IPS-NIHi11 (cell line): ENCODE measurements around the gene TLR7.

ENCODE experiments used
- DNase-seq: peaks from one replicate; pipeline ENCODE4 v3.0.0; 2012; ENCODE audit warnings: mixed read lengths, low spot score

The TLR7 gene

GRCh38 chrX:12891171-12891570, 24.3 kb downstream of the TLR7 start:
- DNase-seq, result no peak

DNA sequence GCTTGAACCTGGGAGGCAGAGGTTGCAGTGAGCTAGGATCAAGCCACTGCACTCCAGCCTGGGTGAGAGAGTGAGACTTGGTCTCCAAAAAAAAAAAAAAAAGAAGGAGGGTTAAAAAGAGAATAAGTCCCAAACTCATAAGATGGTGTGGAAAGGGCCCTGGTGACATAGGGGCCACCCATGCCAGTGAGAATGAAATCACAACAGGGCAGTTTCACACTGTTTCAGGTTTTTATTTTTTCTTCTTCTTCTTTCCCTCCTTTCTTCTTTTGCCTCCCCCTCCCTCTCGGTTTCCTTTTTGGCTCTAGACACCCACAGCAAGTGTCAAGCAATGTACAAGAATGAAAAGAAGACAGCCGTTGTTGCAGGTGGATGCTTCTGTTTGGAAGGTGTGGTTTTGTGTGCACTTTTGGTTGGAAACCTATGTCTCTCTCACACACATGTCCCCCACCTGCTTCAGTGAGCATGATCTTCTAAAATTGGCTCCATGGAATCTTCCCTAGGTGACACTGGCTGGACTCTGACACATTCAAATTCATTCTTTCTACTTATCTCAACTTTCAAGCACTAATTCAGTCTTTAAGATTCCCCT, 25.1 kb downstream of the TLR7 start:
- DNase-seq, result no peak

DNA sequence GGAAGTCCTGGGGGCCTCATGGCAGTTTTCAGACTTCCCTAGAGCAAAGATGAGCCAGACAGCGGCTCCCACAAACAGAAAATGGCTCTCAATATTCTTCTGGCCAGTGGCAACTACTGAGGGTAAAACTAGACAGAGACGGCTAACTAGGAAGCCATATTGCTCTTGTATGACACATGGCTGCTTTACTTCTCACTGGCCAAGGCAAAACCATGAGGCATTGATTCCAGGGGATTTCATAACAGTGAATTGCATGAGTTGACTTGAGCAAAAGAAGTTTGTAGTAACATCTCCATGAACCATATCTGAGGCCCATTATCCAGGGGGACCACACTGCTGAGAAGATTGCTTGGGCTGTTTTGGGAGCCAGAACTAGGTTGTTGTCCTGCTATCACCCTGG, 25.8 kb downstream of the TLR7 start:
- no peak for DNase-seq

- DNase-seq, result peak; percentile 19
Observed at GRCh38 chrX:12894074-12895030, 27.5 kb downstream of the TLR7 start.

DNA sequence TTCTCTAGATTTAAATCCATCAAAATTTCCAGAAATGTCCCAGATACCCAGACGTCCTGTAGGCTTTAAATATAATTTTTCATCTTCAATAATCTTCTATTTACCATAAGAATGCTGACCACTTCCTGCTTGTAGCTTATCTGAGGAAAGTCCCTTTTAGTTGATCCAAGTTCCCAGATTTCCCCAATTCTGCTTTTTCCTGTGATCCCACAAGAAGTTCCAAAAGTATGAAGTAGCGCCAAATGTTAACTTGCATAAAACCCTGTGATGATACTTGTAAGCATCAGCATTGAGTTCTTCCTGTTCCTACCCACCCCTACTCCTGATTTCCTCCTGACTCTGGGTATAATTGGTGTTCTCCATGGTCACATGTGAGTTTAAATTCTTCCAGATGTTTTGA, 29.0 kb downstream of the TLR7 start:
- no peak for DNase-seq

DNA sequence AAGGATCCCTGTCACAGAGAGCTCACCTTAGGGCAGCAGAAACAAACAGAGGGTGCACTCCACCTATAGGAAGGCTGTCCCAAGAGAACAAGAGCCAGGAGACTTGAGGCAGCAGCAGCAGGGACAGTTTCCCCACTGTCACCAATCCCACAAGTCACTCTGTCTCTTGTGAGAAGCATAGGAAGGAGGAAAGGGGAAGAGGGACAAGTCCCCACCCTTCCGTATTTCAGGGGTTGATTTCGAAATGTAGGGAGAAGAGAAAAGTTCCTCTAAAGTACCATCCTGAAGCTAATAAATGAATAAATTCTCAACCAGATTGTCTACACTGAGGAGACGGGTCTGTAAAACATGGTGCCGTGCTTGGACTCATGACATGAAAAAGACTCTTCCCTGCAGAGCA, 30.1 kb downstream of the TLR7 start:
- no peak for DNase-seq

GRCh38 chrX:12898073-12898472, 31.2 kb downstream of the TLR7 start:
- DNase-seq, result no peak

- DNase-seq, result peak; percentile 10
Observed at GRCh38 chrX:12899506-12899905, 32.6 kb downstream of the TLR7 start.

DNA sequence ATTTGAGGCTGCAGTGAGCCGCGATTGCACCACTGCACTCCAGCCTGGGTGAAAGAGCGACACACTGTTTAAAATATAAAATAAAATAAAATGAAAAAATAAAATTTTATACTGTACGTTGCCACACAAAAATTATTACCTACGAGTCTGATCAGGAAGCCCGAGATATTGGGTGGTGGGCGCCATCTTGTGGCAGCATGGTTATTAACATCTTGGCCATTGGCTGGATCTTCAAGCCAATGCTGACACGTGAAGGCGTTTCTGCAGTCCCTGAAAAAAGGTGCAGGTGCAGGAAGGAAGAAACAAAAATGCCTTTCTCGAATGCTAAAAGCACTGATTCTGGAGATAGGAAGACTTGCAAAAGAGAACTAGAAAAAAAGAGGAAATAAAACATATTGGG, 34.6 kb downstream of the TLR7 start:
- peak; percentile 67 for DNase-seq

DNA sequence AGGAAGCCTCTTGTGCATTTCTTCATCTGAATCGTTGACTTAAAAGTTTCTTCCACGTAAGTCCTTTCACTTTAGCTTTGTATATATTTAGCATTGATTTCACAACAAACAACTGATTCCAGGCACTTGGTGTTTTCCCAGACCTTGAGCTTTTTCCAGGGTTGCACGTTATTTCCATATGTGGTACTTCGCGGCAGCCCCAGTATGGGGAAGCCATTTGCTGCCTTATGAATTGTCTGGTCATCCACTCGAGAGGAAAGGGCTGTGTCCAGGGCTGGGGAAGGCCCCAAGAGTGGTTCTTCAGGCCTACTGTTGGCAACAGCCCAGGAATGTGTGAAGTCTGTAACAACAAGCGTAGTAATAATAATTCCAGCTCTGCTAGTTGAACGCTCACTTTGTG, 36.8 kb downstream of the TLR7 start:
- DNase-seq, result no peak

DNA sequence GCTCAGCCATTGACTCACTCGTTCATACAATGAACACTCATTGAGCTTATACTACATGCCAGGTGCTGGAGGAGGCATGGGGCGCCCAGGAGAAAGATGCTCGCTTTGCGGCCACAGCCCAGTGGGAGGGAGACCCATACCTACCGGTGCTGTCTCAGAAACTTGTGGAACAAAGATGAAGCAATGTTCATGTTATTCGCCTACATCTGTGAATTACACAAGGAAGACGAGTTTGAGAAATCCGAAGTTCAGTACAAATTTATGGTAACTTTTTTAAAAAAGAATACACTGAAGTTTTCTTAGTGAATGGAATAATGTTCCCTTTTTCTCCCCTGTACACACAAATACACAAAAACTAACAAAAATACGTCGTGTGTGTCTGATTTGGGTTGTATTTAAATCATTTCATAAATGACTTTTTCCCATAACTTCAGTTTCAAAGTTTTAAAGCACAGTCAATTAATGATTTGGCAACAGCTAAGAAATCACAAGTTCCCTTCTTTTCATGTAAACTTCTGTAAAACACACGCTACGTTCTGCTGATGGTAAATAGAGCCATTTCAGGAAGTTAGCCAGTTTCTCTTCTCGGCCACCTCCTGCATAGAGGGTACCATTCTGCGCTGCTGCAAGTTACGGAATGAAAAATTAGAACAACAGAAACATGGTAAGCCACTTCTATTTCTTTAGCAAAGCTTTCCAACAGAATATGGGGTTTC, 39.3 kb downstream of the TLR7 start, which contains the start of gene TLR8:
TLR8 (plus strand) TSS at position 575 of the 716 bp plus-strand sequence; CDS start at position 662, 87 bp downstream.
- no peak for DNase-seq

DNA sequence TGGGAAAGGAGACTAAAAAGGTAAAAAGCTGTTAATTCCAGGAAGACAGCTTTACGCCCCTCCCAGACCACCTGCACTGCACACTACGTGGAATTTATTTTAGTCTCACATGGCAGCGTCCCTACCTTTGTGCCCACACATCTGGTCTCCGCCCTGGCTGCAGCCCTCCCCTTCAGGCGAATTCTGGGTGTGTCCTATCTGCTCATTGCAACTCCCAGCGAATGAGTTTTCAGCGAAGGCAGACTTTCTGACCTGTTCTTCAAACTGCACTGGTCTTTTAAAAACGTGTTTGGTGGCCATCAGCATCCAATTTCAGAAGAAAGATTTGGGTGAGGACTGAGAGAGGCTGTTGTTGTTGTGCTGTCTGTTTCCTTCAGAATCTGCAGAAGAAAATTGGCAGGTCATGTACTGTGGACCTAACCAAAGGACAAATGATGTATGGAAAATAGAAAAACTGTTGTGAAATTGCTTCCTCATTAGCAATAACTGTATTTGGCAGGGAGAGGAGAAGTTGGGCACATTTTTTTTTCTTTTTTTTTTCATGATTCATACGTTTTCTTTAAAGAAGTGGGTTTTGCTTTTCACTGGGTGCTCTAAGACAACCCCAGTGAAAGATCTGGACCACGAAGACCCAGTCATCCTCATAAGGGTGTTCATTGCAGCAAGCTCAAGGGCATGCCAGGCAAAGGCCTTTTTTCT, 43.7 kb downstream of the TLR7 start:
- peak; percentile 20 for DNase-seq

DNA sequence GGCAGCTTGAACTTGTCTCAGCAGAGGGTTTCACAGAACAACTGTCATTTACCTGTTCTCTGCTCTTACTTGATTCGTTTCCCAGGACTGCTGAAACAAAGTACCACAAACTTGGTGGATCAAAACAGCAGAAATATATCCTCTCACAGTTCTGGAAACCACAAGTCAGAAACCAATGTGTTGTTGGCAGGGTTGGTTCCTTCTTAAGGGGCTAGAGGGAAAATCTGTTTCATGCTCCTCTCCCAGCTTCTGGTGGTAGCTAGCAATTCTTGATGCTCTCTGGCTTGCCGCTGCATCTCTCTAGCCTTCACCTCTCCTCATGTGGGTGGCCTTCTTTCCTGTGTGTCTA, 44.2 kb downstream of the TLR7 start:
- no peak for DNase-seq

- DNase-seq, result no peak
Observed at GRCh38 chrX:12912791-12913482, 46.1 kb downstream of the TLR7 start.

GRCh38 chrX:12917753-12918152, 50.9 kb downstream of the TLR7 start:
- no peak for DNase-seq

DNA sequence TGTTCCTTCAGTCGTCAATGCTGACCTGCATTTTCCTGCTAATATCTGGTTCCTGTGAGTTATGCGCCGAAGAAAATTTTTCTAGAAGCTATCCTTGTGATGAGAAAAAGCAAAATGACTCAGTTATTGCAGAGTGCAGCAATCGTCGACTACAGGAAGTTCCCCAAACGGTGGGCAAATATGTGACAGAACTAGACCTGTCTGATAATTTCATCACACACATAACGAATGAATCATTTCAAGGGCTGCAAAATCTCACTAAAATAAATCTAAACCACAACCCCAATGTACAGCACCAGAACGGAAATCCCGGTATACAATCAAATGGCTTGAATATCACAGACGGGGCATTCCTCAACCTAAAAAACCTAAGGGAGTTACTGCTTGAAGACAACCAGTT, 52.2 kb downstream of the TLR7 start:
- no peak for DNase-seq

DNA sequence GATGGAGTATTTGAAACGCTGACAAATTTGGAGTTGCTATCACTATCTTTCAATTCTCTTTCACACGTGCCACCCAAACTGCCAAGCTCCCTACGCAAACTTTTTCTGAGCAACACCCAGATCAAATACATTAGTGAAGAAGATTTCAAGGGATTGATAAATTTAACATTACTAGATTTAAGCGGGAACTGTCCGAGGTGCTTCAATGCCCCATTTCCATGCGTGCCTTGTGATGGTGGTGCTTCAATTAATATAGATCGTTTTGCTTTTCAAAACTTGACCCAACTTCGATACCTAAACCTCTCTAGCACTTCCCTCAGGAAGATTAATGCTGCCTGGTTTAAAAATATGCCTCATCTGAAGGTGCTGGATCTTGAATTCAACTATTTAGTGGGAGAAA, 52.7 kb downstream of the TLR7 start:
- DNase-seq, result no peak

GRCh38 chrX:12920990-12921389, 54.1 kb downstream of the TLR7 start:
- DNase-seq, result no peak

DNA sequence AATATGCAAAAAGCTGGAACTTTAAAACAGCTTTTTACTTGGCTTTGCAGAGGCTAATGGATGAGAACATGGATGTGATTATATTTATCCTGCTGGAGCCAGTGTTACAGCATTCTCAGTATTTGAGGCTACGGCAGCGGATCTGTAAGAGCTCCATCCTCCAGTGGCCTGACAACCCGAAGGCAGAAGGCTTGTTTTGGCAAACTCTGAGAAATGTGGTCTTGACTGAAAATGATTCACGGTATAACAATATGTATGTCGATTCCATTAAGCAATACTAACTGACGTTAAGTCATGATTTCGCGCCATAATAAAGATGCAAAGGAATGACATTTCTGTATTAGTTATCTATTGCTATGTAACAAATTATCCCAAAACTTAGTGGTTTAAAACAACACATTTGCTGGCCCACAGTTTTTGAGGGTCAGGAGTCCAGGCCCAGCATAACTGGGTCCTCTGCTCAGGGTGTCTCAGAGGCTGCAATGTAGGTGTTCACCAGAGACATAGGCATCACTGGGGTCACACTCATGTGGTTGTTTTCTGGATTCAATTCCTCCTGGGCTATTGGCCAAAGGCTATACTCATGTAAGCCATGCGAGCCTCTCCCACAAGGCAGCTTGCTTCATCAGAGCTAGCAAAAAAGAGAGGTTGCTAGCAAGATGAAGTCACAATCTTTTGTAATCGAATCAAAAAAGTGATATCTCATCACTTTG, 55.2 kb downstream of the TLR7 start:
- DNase-seq, result no peak

DNA sequence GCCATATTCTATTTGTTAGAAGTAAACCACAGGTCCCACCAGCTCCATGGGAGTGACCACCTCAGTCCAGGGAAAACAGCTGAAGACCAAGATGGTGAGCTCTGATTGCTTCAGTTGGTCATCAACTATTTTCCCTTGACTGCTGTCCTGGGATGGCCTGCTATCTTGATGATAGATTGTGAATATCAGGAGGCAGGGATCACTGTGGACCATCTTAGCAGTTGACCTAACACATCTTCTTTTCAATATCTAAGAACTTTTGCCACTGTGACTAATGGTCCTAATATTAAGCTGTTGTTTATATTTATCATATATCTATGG, 55.7 kb downstream of the TLR7 start:
- no peak for DNase-seq

DNA sequence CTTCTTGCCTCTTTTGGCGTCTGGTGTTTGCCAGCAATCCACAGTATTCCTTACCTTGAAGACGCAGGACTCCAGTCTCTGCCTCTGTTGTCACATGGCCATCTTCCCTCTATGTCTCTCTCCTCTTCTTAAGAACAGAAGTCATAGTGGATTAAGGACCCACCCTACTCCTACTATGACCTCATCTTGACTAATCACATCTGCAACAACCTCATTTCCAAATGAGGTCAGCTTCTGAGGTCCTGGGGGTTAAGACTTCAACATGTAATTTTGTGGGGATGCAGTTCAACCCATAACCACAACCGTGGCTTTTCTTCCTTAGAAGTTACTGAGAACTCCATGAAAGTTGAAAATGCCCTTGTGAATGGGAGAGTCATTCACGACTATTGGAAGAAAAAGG, 62.8 kb downstream of the TLR7 start:
- no peak for DNase-seq
